GM12865 (cell line): ENCODE results near the gene CEBPG.

Experiments used
- DNase-seq: peaks from one replicate; pipeline ENCODE4 v3.0.0; 2010; ENCODE audit warnings: low read depth
- H3K4me3 ChIP-seq: 2 replicates; pipeline ENCODE4 v1.5.1; 2011; ENCODE audit warnings: mild to moderate bottlenecking, low read depth, low read length, control low read depth
- TF ChIP-seq, protein P1 (sequence below): IDR thresholded peaks from 2 replicates; pipeline ENCODE4 v1.5.1; 2011; ENCODE audit warnings: low read length, control low read depth, low read depth, inconsistent platforms; ENCODE audit not compliant: insufficient read depth; ENCODE audit errors: missing control alignments

CEBPG gene

GRCh38 chr19:33373453-33374235 is at the start of gene CEBPG:
TSS of gene CEBPG (plus strand) at chr19:33373709. CDS start at chr19:33379240, 5,531 bp downstream.
- peak; percentile 95 for DNase-seq
- H3K4me3 ChIP-seq: peak within 1 kb of the TSS; percentile 72
- TF ChIP-seq, protein P1, sequence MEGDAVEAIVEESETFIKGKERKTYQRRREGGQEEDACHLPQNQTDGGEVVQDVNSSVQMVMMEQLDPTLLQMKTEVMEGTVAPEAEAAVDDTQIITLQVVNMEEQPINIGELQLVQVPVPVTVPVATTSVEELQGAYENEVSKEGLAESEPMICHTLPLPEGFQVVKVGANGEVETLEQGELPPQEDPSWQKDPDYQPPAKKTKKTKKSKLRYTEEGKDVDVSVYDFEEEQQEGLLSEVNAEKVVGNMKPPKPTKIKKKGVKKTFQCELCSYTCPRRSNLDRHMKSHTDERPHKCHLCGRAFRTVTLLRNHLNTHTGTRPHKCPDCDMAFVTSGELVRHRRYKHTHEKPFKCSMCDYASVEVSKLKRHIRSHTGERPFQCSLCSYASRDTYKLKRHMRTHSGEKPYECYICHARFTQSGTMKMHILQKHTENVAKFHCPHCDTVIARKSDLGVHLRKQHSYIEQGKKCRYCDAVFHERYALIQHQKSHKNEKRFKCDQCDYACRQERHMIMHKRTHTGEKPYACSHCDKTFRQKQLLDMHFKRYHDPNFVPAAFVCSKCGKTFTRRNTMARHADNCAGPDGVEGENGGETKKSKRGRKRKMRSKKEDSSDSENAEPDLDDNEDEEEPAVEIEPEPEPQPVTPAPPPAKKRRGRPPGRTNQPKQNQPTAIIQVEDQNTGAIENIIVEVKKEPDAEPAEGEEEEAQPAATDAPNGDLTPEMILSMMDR: no peak

GRCh38 chr19:33324628-33325027 is 48.9 kb upstream of the CEBPG start:
- TF ChIP-seq, protein P1: no peak

GRCh38 chr19:33325920-33326319 is 47.6 kb upstream of the CEBPG start:
- no peak for DNase-seq
- no peak overlapping the region for H3K4me3 ChIP-seq
- TF ChIP-seq, protein P1: no peak

More at GRCh38 chr19:33324628-33325027, 48.9 kb upstream of the CEBPG start:
- DNase-seq: no peak
- no peak overlapping the region for H3K4me3 ChIP-seq

GRCh38 chr19:33329060-33329459 is 44.4 kb upstream of the CEBPG start:
- no peak for DNase-seq
- TF ChIP-seq, protein P1: no peak
- no peak overlapping the region for H3K4me3 ChIP-seq

- TF ChIP-seq, protein P1: no peak
- no peak for DNase-seq
- H3K4me3 ChIP-seq: no peak overlapping the region
Observed at GRCh38 chr19:33329736-33330135, 43.8 kb upstream of the CEBPG start.

DNA sequence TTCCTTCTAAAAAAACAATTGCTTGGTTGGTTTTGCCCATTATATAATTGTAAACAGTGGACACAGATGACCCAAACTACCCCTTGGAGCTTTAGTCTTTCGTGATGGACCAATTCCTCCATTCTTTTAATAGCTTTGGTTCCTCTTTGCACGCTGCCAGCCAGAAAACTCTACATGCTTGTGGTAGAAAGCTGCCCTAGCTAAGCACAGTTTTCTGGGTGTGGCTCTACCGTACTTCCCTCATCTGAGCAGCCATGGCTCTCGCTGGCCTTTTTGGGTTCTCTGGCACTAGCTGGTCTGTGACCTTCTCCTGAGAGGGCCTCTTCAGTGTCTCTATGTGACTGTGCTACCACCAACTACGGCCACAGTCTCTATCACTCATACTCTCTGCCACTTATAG is 41.3 kb upstream of the CEBPG start:
- no peak overlapping the region for H3K4me3 ChIP-seq
- TF ChIP-seq, protein P1: no peak
- no peak for DNase-seq

- no peak for DNase-seq
- no peak overlapping the region for H3K4me3 ChIP-seq
- TF ChIP-seq, protein P1: no peak
Observed at GRCh38 chr19:33333151-33333550, 40.4 kb upstream of the CEBPG start.
